H9 (cell line): ENCODE data around the gene EDARADD. TPM values are rescaled to one million over a fixed set of nuclear protein-coding genes. Genes with fewer than 3 reads are reported as not detected.

ENCODE experiments used
- DNase-seq: peaks from one replicate; pipeline ENCODE4 v3.0.0-alpha.2; 2017
- H2AFZ ChIP-seq: one replicate; pipeline ENCODE4 v1.6.1; 2013; ENCODE audit warnings: mild to moderate bottlenecking, low read length, control low read depth, moderate library complexity
- H2AK5ac ChIP-seq: 2 replicates; pipeline ENCODE4 v1.6.1; 2013; ENCODE audit warnings: low read length, control low read depth, mixed read lengths; ENCODE audit not compliant: insufficient read length
- H2BK120ac ChIP-seq: one replicate; pipeline ENCODE4 v1.6.1; 2013; ENCODE audit warnings: low read depth, mild to moderate bottlenecking, low read length, control low read depth, inconsistent platforms; ENCODE audit not compliant: poor library complexity, severe bottlenecking
- H2BK12ac ChIP-seq: 2 replicates; pipeline ENCODE4 v1.6.1; 2013; ENCODE audit warnings: low read length, control low read depth, mixed read lengths, low read depth; ENCODE audit not compliant: insufficient read length
- H2BK15ac ChIP-seq: 2 replicates; pipeline ENCODE4 v1.6.1; 2013; ENCODE audit warnings: low read depth, low read length, control low read depth
- H2BK20ac ChIP-seq: one replicate; pipeline ENCODE4 v1.6.1; 2013; ENCODE audit warnings: low read depth, mild to moderate bottlenecking, low read length, control low read depth, inconsistent platforms; ENCODE audit not compliant: poor library complexity, severe bottlenecking
- H2BK5ac ChIP-seq: 2 replicates; pipeline ENCODE4 v1.6.1; 2013; ENCODE audit warnings: low read length, control low read depth, mixed read lengths; ENCODE audit not compliant: insufficient read length
- H3K14ac ChIP-seq: 2 replicates; pipeline ENCODE4 v1.6.1; 2013; ENCODE audit warnings: low read length, control low read depth; ENCODE audit not compliant: insufficient read depth
- H3K18ac ChIP-seq: 2 replicates; pipeline ENCODE4 v1.6.1; 2013; ENCODE audit warnings: low read depth, mild to moderate bottlenecking, mixed read lengths, low read length, control low read depth; ENCODE audit not compliant: insufficient read length
- H3K23ac ChIP-seq: 2 replicates; pipeline ENCODE4 v1.6.1; 2013; ENCODE audit warnings: low read length, control low read depth, mixed read lengths, low read depth; ENCODE audit not compliant: insufficient read length
- H3K23me2 ChIP-seq: 2 replicates; pipeline ENCODE4 v1.6.1; 2013; ENCODE audit warnings: low read depth, mild to moderate bottlenecking, mixed read lengths, low read length, control low read depth; ENCODE audit not compliant: insufficient read length, poor library complexity, severe bottlenecking
- H3K27ac ChIP-seq: 2 replicates; pipeline ENCODE4 v1.5.1; 2013; ENCODE audit warnings: low read length, control low read depth, mixed read lengths, low read depth; ENCODE audit not compliant: insufficient read length
- H3K27me3 ChIP-seq: 2 replicates; pipeline ENCODE4 v1.6.1; 2013; ENCODE audit warnings: low read length, control low read depth, inconsistent platforms; ENCODE audit not compliant: insufficient read depth
- H3K4ac ChIP-seq: 2 replicates; pipeline ENCODE4 v1.6.1; 2013; ENCODE audit warnings: low read depth, mild to moderate bottlenecking, control low read depth, inconsistent platforms, low read length, moderate library complexity
- H3K4me1 ChIP-seq: 2 replicates; pipeline ENCODE4 v1.6.1; 2013; ENCODE audit warnings: low read length, control low read depth, inconsistent platforms; ENCODE audit not compliant: insufficient read depth
- H3K4me2 ChIP-seq: 2 replicates; pipeline ENCODE4 v1.6.1; 2013; ENCODE audit warnings: low read length, control low read depth, mixed read lengths; ENCODE audit not compliant: insufficient read length, insufficient read depth
- H3K56ac ChIP-seq: 2 replicates; pipeline ENCODE4 v1.6.1; 2013; ENCODE audit warnings: low read depth, mild to moderate bottlenecking, mixed read lengths, low read length, control low read depth; ENCODE audit not compliant: insufficient read length
- H3K79me1 ChIP-seq: 2 replicates; pipeline ENCODE4 v1.6.1; 2013; ENCODE audit warnings: low read depth, mild to moderate bottlenecking, moderate library complexity, low read length, control low read depth, inconsistent platforms; ENCODE audit not compliant: insufficient read depth, poor library complexity, severe bottlenecking
- H3K79me2 ChIP-seq: 2 replicates; pipeline ENCODE4 v1.6.1; 2013; ENCODE audit warnings: low read length, control low read depth, inconsistent platforms; ENCODE audit not compliant: insufficient read depth
- H3K9ac ChIP-seq: 2 replicates; pipeline ENCODE4 v1.6.1; 2013; ENCODE audit warnings: low read length, control low read depth, mixed read lengths; ENCODE audit not compliant: insufficient read length; ENCODE audit errors: extremely low read depth
- H3K9me3 ChIP-seq: one replicate; pipeline ENCODE4 v1.6.1; 2013; ENCODE audit warnings: low read depth, low read length, inconsistent platforms; ENCODE audit not compliant: control insufficient read depth
- H3T11ph ChIP-seq: one replicate; pipeline ENCODE4 v1.6.1; 2013; ENCODE audit warnings: mild to moderate bottlenecking, low read length, control low read depth, inconsistent platforms
- H4K20me1 ChIP-seq: one replicate; pipeline ENCODE4 v1.6.1; 2013; ENCODE audit not compliant: control insufficient read depth, insufficient read length, insufficient read depth
- H4K5ac ChIP-seq: 2 replicates; pipeline ENCODE4 v1.6.1; 2013; ENCODE audit warnings: low read depth, mild to moderate bottlenecking, mixed read lengths, low read length, control low read depth; ENCODE audit not compliant: insufficient read length
- H4K8ac ChIP-seq: replicated peaks from 2 replicates; pipeline ENCODE4 v1.6.1; 2013; ENCODE audit warnings: low read length, control low read depth, mixed read lengths, low read depth; ENCODE audit not compliant: insufficient read length
- H4K91ac ChIP-seq: 2 replicates; pipeline ENCODE4 v1.6.1; 2013; ENCODE audit warnings: low read depth, mild to moderate bottlenecking, moderate library complexity, mixed read lengths, low read length, control low read depth; ENCODE audit not compliant: insufficient read length
- H3K27ac Mint-ChIP-seq, 3 experiments: 2 replicates in 2 of 3; 3 replicates in 1 of 3; pipeline ENCODE4 v1.8.0; 2020 to 2021; ENCODE audit warnings: mixed read lengths in 3 of 3, mild to moderate bottlenecking in 1 of 3, moderate library complexity in 1 of 3
- H3K27me3 Mint-ChIP-seq: 2 replicates; pipeline ENCODE4 v1.8.0; 2021; ENCODE audit warnings: low read depth, mild to moderate bottlenecking, moderate library complexity, mixed read lengths
- H3K36me3 Mint-ChIP-seq, 3 experiments: 2 replicates in 2 of 3; 3 replicates in 1 of 3; pipeline ENCODE4 v1.8.0; 2020 to 2021; ENCODE audit warnings: low read depth in 3 of 3, mixed read lengths in 3 of 3; ENCODE audit not compliant: insufficient read depth in 1 of 3
- H3K4me1 Mint-ChIP-seq, 2 experiments: 2 replicates each; pipeline ENCODE4 v1.8.0; 2020; ENCODE audit warnings: mixed read lengths in 2 of 2
- H3K4me3 Mint-ChIP-seq, 2 experiments: 2 replicates in 1 of 2; 3 replicates in 1 of 2; pipeline ENCODE4 v1.8.0; 2020 to 2021; ENCODE audit warnings: mild to moderate bottlenecking in 2 of 2, mixed read lengths in 2 of 2, moderate library complexity in 1 of 2
- H3K9me3 Mint-ChIP-seq, 2 experiments: 2 replicates in 1 of 2; 3 replicates in 1 of 2; pipeline ENCODE4 v1.8.0; 2020; ENCODE audit warnings: mild to moderate bottlenecking in 2 of 2, mixed read lengths in 2 of 2, moderate library complexity in 1 of 2
- CTCF ChIP-seq: fragments of 200-600 bp; sonication (generic); conservative IDR thresholded peaks from 3 replicates; pipeline ENCODE4 v1.8.0; 2021; ENCODE audit warnings: antibody characterized with exemption, mild to moderate bottlenecking
- WGBS: extraction: QIAGEN DNeasy Blood & Tissue Kit; methylation state at CpG from one replicate; pipeline ENCODE4 v1.1.7; 2013; ENCODE audit warnings: missing lambda C conversion rate, low lambda C conversion rate, mixed read lengths; ENCODE audit not compliant: insufficient read length; ENCODE audit errors: extremely low coverage; 5-methylcytosine and 5-hydroxymethylcytosine counted together
- total RNA-seq: library from RNA; stranded (reverse); gene quantifications from 2 replicates; pipeline ENCODE4 v1.2.1, GENCODE V29; 2021

The EDARADD gene
- total RNA-seq, 1 experiment from 2014 or later = 3.8 TPM

GRCh38 chr1:236400061-236400603 lies 6.0 kb downstream of the EDARADD start:
- H3K4me3 Mint-ChIP-seq = peak overlapping the region in 1 of 2 experiments; percentile 36; a peak in 2 of 5 replicates
- TF ChIP-seq CTCF = no peak

More at GRCh38 chr1:236400061-236400603, 6.0 kb downstream of the EDARADD start:
- Histone ChIP-seq H3K27ac (no peak overlapping the region), H3K23ac (no peak overlapping the region), H3K4ac (no peak overlapping the region), H3K18ac (no peak overlapping the region), H3T11ph (no peak overlapping the region), H3K27me3 (no peaks in the 10 kb centered on the region; the same call in 1 of the 2 replicates), H2BK120ac (no peak overlapping the region), H4K5ac (no peak overlapping the region), H3K9ac (no peak overlapping the region), H3K14ac (0 out of 2 replicates have a peak overlapping the region, but pooled peaks have one; percentile 73), H3K9me3 (no peaks in the 10 kb centered on the region), H3K4me2 (no peak overlapping the region), H3K79me2 (no peaks in the 10 kb centered on the region), H2BK12ac (no peak overlapping the region), H2BK5ac (no peak overlapping the region), H3K4me1 (peaks cover 7% of the 10 kb centered on the region; the same call in 1 of the 2 replicates), H3K79me1 (peaks cover 2% of the 10 kb centered on the region), H2BK15ac (no peak overlapping the region), H3K23me2 (peaks cover 5% of the 10 kb centered on the region), H4K8ac (no peak overlapping the region), H3K56ac (no peak overlapping the region), H2AFZ (no peak overlapping the region), H2BK20ac (no peak overlapping the region), H2AK5ac (no peak overlapping the region), H4K20me1 (no peaks in the 10 kb centered on the region), H4K91ac (no peak overlapping the region)
- Mint-ChIP-seq H3K36me3 (peaks cover 0 to 2% (median 0%) of the 10 kb centered on the region in 3 experiments; a peak in 1 of 7 replicates), H3K9me3 (no peaks in the 10 kb centered on the region; a peak in 1 of 5 replicates), H3K27ac (peak overlapping the region in 1 of 3 experiments; percentile 52; a peak in 1 of 7 replicates), H3K4me1 (peaks cover 20 to 27% of the 10 kb centered on the region in 2 experiments), H3K27me3 (peaks cover 25% of the 10 kb centered on the region)
- no CpG with 5 or more reads among the region's 8 CpGs for WGBS
- peak; percentile 47 for DNase-seq
